Astrocyte of the spinal cord (primary cell): ENCODE measurements around the gene RGS18.
"Not testable (repeated sequence)": the region's sequence is repeated elsewhere in the genome, so short reads cannot be mapped to it uniquely, and the experiment has no call there.

Source experiments
- DNase-seq: peaks from one replicate; pipeline ENCODE4 v3.0.0; 2011; ENCODE audit warnings: low read depth, low spot score
- H3K4me3 ChIP-seq: 2 replicates; pipeline ENCODE4 v1.5.1; 2011; ENCODE audit warnings: low read depth, mild to moderate bottlenecking, low read length, moderate library complexity
- CTCF ChIP-seq: IDR thresholded peaks from 2 replicates; pipeline ENCODE4 v1.5.1; 2012; ENCODE audit warnings: low read depth, mild to moderate bottlenecking, low read length, inconsistent platforms
- in situ Hi-C: cut with HindIII; loops from 2 replicates; pipeline ENCODE4 v1.10.0; 2017; ENCODE audit warnings: low sequenced_read_pairs

The RGS18 gene

GRCh38 chr1:192224846-192225245 lies 66.6 kb downstream of the RGS18 start:
- no peak overlapping the region for H3K4me3 ChIP-seq
- no peak for TF ChIP-seq CTCF
- in situ Hi-C loops = no loop called here
- no peak for DNase-seq

- no peak for TF ChIP-seq CTCF
- H3K4me3 ChIP-seq = no peak overlapping the region
- peak; percentile 6 for DNase-seq
- in situ Hi-C loops = no loop called here
Measured at GRCh38 chr1:192225266-192225665, 67.0 kb downstream of the RGS18 start.

GRCh38 chr1:192225703-192226102 lies 67.4 kb downstream of the RGS18 start:
- H3K4me3 ChIP-seq = no peak overlapping the region
- DNase-seq = peak; percentile 82
- in situ Hi-C loops = no loop called here
- TF ChIP-seq CTCF = no peak

GRCh38 chr1:192227330-192227729 lies 69.1 kb downstream of the RGS18 start:
- DNase-seq = no peak
- no peak overlapping the region for H3K4me3 ChIP-seq
- TF ChIP-seq CTCF = no peak
- in situ Hi-C loops = no loop called here

- DNase-seq, H3K4me3 ChIP-seq, in situ Hi-C loops: not testable (repeated sequence)
Measured at GRCh38 chr1:192227980-192228379, 69.7 kb downstream of the RGS18 start.

GRCh38 chr1:192232817-192233417 lies 74.7 kb downstream of the RGS18 start:
- in situ Hi-C loops = no loop called here
- DNase-seq = no peak
- no peak overlapping the region for H3K4me3 ChIP-seq
- no peak for TF ChIP-seq CTCF

GRCh38 chr1:192235127-192235526 lies 76.9 kb downstream of the RGS18 start:
- no peak overlapping the region for H3K4me3 ChIP-seq
- DNase-seq = peak; percentile 64
- in situ Hi-C loops = no loop called here
- TF ChIP-seq CTCF = no peak
